AG09319 (cell line): ENCODE data around the gene MRTO4.

ENCODE experiments used
- DNase-seq: peaks from one replicate; pipeline ENCODE4 v3.0.0-alpha.2; 2010; ENCODE audit warnings: low read depth; ENCODE audit errors: extremely low read depth
- TF ChIP-seq, protein P1 (sequence below): IDR thresholded peaks from 2 replicates; pipeline ENCODE4 v1.5.1; 2011; ENCODE audit warnings: low read depth, mild to moderate bottlenecking, inconsistent platforms, low read length, moderate library complexity

Gene MRTO4

GRCh38 chr1:19251305-19252196 lies at the start of gene MRTO4, which contains the start of gene EMC1:
Gene MRTO4 (plus strand): TSS chr1:19251805. CDS start chr1:19251836, 31 bp downstream.
Gene EMC1 (minus strand): TSS chr1:19251524. CDS start chr1:19251509, 15 bp downstream.
- peak; percentile 15 for DNase-seq
- TF ChIP-seq, protein P1, sequence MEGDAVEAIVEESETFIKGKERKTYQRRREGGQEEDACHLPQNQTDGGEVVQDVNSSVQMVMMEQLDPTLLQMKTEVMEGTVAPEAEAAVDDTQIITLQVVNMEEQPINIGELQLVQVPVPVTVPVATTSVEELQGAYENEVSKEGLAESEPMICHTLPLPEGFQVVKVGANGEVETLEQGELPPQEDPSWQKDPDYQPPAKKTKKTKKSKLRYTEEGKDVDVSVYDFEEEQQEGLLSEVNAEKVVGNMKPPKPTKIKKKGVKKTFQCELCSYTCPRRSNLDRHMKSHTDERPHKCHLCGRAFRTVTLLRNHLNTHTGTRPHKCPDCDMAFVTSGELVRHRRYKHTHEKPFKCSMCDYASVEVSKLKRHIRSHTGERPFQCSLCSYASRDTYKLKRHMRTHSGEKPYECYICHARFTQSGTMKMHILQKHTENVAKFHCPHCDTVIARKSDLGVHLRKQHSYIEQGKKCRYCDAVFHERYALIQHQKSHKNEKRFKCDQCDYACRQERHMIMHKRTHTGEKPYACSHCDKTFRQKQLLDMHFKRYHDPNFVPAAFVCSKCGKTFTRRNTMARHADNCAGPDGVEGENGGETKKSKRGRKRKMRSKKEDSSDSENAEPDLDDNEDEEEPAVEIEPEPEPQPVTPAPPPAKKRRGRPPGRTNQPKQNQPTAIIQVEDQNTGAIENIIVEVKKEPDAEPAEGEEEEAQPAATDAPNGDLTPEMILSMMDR = no peak

DNA sequence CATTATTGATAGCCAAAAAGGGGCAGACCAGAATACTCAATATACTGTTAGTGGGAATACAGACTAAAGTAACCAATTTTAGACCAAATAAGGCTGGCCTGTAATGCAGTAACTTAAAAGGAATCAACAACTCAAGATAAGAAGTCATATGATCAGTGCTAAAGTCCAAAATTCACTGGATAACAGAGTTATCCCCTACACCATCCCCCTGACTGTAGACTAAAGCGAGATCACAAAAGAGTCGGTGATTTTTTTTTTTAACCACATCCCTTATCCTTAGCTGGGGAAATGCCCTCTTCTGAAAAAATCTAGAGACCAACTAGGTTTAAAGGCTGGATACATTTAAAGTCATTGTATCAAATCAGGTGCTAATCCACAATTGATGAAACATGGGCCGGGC lies 49.2 kb upstream of the MRTO4 start:
- TF ChIP-seq, protein P1 = no peak
- DNase-seq = no peak

GRCh38 chr1:19203440-19203839 lies 48.2 kb upstream of the MRTO4 start:
- peak; percentile 18 for DNase-seq

DNA sequence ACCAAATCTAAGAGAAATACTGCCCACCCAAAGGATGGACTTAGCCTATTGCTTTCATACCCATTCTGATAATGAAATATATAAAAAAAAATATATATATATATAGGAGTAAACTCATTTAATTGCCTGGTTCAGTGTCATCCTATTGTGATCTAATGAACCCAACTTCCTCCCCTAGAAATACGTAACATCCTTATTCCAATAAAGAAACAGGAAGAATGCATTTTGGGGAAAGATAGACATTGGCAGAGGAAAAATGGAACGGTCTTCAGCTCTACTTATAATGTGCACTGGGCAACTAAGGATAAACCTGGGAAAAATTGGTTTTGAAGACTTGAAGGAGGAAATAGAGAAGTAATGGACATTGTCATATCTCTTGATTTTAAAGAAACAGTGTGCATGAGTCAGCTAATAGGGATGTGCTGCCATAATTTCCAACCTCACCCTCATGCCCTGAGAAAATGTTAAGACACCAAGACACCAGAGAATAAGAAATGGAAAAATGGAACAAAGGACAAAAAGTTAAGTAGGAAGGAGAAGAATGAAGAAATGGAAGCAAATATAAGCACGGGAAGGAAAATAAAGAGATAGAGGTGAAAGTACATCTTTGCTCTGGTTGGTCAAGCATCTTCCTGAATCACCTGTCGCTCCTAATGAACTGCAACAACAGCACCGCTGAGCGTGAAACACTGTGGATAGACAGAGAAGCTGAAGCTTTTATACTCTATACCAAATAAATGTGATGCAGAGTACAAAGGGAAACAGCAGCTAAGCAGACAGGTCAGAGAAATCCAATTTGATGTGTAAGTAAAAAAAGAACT lies 46.9 kb upstream of the MRTO4 start:
- TF ChIP-seq, protein P1 = no peak

More at GRCh38 chr1:19203440-19203839, 48.2 kb upstream of the MRTO4 start:
- TF ChIP-seq, protein P1 = no peak

GRCh38 chr1:19205403-19205802 lies 46.2 kb upstream of the MRTO4 start:
- no peak for DNase-seq
- TF ChIP-seq, protein P1 = no peak

More for the DNA sequence above, 46.9 kb upstream of the MRTO4 start:
- no peak for DNase-seq

- no peak for DNase-seq
- TF ChIP-seq, protein P1 = no peak
Observed at GRCh38 chr1:19205845-19206244, 45.8 kb upstream of the MRTO4 start.
